ENCODE results near the gene ATP9B.

The ATP9B gene

DNA sequence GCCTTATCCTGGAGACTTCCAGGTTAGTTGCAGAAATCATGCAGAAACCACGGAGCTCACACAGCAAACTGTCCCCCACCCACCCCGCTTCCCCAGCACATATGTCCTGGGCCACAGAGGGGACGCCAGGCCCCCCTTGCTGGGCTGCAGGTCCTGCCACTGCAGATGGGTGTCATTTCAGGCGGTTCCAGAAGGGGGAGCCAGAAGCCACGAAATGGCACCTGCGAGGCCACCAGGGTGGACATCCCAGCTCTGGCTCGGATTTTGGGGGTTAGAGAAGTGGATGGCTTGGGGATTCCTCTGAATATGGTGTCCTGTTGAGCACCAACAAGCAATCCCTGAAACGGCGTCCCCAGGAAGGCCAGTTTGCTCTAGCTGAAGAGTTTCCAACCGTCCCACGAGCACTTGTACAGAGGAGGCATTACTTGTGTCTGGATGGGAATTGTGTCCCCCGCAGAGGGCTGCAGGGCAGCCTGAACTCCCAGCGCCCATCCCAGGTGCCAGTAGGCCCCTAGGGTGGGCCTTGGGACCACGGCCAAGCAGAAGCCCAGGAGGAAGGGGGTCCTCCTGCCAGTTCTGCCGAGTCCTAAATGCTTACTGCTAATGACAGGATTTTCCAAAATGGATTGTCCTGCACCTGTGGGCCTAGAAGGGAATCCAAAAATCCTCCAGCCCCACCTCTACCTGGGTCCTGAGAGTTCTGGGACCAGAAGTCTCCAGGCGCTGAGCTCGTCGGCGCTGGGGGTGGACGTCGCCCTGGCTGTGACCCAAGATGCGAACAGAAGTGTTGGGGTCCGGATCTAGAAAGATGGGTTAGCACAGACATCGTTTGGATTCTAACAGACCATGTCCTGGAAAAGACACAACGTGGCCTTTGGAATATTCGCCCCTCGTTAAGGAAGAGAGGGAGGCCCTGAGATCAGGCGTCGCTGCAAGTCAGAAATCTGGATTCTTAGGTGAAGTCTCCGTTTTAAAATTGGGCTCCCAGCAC is 311.9 kb downstream of the ATP9B start:
- peak; percentile 60 for DNase-seq (ENCODE audit: low read depth)

- no peak for DNase-seq (ENCODE audit: low read depth)
Measured at GRCh38 chr18:79381811-79382311, 312.7 kb downstream of the ATP9B start.

- no peak for DNase-seq (ENCODE audit: low read depth)
Measured at GRCh38 chr18:79382681-79383387, 313.6 kb downstream of the ATP9B start.

DNA sequence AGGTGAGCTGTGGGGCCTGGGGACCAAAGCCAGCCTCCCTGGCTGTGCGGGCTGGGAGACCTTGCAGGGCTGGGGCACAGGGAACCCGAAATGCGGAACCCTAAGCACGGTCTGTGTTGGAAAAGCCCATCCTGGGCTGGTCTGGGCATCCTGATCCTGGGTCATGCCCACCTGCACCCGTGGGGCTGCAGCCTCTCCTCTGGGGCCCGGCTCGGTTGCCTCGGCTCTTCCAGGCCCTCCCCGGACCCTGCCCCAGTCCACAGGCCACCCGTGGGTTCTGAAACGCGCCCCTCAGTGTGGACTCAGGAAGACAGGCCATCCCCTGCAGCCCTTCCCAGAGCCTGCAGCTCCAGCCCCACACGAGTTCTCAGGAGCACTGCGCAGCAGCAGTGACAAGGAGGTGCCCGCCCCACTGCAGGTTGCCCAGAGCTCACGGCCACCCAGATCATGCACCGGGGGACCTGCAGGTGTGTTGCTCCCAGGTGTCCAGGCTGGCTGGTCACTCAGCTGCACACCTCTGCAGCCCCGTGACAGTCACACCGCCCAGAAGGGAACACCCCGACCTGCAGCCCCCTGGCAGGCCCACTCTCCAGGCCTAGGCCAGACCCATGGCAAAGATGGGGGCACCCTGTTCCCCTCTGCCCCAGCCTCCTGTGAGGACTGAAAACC is 314.3 kb downstream of the ATP9B start:
- no peak for DNase-seq (ENCODE audit: low read depth)

- no peak for DNase-seq (ENCODE audit: low read depth)
Measured at GRCh38 chr18:79384151-79384807, 315.1 kb downstream of the ATP9B start.

GRCh38 chr18:79384834-79385233 is 315.6 kb downstream of the ATP9B start:
- DNase-seq (ENCODE audit: low read depth) = no peak

DNA sequence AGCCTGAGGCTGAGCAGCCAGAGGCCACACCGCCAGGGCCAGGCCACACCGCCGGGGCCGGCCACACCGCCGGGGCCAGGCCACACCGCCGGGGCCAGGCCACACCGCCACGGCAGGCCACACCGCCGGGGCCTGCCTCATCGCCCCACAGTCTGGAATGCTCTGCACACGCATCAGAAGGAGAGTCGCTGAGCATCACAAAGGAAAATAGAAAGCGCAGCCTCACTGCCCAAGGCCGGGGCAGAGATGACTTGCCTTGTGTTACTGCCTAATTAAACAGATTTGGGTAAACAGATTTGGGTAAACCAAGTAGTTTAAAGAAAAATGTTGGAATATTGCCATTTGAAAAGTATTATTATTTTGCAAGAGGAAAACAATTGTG is 316.1 kb downstream of the ATP9B start:
- DNase-seq (ENCODE audit: low read depth) = no peak

DNA sequence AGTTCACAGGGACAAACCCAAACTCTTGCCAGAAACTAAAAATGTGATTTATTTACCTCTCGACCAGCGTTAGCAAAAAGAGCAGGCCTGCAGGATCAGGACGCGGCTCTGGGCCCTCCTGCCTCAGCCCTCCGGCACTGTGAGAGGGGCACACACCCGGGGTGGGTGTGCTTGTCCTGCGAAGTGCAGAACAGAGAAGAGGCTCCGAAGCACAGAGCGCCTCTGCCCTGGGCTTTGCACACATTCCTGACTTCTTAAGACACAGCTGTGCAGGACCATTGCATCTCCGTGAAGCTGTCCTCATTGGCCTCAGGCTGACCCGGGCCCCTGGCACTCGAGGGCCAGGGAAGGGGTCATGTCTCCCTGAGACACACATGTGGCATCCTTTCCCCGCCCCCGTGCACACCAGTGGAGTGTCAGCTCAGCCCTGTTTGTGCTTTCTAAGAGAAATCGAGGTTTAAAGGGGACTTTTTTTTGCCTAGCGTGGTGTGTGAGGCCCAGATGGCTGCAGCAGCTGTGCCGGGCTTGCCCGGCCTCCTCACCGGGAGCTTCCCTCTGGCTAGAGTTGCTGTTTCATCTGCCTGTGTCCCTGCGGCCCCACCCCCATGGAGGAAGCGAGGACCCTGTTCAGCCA is 316.6 kb downstream of the ATP9B start:
- DNase-seq (ENCODE audit: low read depth) = no peak

DNA sequence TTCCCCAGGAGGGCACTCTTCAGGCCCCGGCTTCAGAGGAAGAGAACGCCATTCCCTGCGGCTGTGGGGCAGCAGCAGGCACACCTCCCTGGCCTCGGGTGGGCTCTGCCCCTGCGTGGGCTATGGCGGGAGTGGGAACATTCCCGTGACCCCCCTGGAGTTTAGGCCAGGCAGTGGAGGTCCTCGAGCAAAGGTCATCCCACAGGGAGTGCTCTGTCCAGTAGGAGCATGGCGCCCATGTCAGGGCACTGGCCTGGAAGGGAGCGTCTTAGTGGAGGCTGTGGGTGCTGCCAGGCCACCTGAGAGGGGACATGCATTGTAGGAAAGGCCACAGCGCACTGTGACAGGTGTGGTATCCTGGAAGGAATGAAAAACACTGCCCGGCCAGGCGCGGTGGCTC is 317.4 kb downstream of the ATP9B start:
- no peak for DNase-seq (ENCODE audit: low read depth)

DNA sequence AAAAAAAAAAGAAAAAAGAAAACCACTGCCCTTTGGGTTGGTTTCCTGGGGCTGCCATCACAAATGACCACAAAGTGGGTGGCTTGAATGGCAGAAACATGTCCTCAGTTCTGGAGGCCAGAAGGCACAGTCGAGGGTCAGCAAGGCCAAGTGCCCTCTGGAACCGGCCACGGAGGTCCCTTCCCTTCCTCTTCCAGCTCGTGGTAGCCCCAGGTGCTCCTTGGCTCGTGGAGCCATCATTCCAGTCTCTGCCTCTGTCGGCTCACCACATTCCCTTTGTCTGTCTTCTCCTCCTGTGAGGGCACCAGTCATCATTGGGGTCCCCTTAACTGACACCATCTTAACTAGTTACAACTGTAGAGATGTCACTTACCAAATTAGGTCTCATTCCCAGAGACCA is 318.0 kb downstream of the ATP9B start:
- no peak for DNase-seq (ENCODE audit: low read depth)

GRCh38 chr18:79387615-79388014 is 318.4 kb downstream of the ATP9B start:
- no peak for DNase-seq (ENCODE audit: low read depth)

DNA sequence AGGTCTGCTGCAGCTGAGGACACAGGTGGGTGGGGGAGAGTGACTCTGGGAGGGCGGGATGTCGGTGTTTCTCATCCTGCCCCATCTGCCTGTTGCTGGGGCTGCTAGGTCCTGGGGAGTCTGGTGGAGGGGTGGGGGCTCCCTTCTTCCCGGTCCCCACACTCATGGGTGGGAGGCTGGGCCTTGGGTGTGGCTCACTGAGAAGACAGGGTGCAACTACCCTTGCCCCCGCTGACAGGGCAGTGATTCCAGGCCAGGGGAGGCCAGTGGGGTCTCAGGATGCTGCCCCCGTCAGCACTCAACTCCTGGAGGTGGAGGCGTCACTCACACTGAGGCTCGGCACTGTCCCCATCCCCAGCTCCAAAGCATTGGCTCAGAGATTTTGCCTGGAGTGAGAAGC is 318.8 kb downstream of the ATP9B start:
- DNase-seq (ENCODE audit: low read depth) = no peak

DNA sequence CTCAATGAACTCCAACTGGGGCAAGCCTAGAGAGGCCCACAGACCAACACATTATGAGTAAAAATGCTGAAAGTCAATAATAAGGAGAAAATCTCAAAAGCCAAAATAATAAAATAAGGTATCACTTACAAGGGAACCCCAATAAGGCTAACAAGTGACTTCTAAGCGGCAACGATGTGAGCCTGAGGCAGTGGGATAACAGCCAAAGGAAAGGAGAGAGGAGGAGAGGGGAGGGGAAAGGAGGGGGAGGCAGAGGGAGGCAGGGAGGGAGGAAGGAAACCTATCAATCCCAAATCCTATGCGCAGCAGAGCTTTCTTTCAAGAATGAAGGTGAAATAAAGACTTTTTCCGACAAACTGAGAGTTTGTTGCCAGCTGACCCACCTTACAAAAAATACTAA is 320.5 kb downstream of the ATP9B start:
- DNase-seq (ENCODE audit: low read depth) = no peak

DNA sequence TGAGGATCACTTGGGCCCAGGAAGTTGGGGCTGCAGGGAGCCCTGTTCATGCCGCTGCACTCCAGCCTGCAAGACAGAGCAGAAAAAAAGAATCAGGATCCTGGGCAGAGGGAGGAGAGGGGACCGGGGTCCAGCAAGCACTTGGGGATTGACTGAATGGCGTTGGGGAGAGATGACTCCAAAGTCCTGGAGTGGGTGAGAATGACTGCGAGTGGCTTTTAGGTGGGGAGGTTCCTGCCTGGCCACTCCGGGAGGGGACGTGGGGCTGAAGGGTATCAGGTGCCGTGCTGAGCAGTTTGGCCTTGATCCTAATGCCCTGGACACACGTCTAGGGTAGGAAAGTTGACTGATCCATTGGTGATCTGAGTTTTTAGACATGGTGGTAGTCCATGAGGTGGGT is 323.0 kb downstream of the ATP9B start:
- no peak for DNase-seq (ENCODE audit: low read depth)

GRCh38 chr18:79393181-79393634 is 324.0 kb downstream of the ATP9B start:
- DNase-seq (ENCODE audit: low read depth) = peak; percentile 7

- peak; percentile 72 for DNase-seq (ENCODE audit: low read depth)
Measured at GRCh38 chr18:79393635-79394533, 324.7 kb downstream of the ATP9B start.

GRCh38 chr18:79394534-79395307 is 325.5 kb downstream of the ATP9B start:
- peak; percentile 43 for DNase-seq (ENCODE audit: low read depth)

GRCh38 chr18:79395308-79395640 is 326.1 kb downstream of the ATP9B start:
- no peak for DNase-seq (ENCODE audit: low read depth)

- DNase-seq (ENCODE audit: low read depth) = peak; percentile 40
Measured at GRCh38 chr18:79395761-79396404, 326.7 kb downstream of the ATP9B start, which contains the start of gene NFATC1. Gene NFATC1 (plus strand): TSS chr18:79395930. CDS start chr18:79396225, 295 bp downstream.

All from ELR (cell line).